ENCODE data around the gene FEN1.

DNA sequence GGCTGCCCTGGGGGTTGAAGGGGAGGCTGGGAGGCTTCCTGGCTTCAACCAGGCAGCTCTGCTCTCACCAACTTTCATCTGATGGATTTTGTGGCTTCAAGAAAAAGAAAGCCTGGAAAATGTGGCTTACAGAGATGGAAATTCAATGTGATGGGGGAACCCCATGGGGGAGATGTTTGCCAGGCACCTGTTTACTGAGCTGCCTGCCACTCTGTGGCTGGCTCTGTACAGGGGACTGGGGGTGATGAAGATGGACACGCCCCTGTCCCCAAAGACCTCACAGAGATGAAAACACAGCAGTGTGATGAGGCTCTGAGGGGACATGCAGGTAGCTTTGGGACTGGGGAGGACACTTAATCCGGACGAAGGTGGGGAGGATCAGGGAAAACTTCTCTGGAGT is 10.4 kb upstream of the FEN1 start:
- TF ChIP-seq ZNF589 (CRISPR knock-in tag; conservative IDR thresholded peaks at IDR 0.05) (no peak), CEBPB (IDR thresholded peaks at IDR 0.05; ENCODE audit: borderline replicate concordance, low read depth, low read length) (no peak), FOXJ3 (CRISPR knock-in tag; IDR thresholded peaks at IDR 0.05; ENCODE audit: borderline replicate concordance) (no peak), EZH2 (conservative IDR thresholded peaks at IDR 0.05; ENCODE audit: low read depth, low read length) (no peak), REL (CRISPR knock-in tag; conservative IDR thresholded peaks at IDR 0.05) (no peak), KMT2B (CRISPR knock-in tag; IDR thresholded peaks at IDR 0.05) (no peak), ZNF549 (CRISPR knock-in tag; IDR thresholded peaks at IDR 0.05) (no peak)
- TF ChIP-seq, protein P1, sequence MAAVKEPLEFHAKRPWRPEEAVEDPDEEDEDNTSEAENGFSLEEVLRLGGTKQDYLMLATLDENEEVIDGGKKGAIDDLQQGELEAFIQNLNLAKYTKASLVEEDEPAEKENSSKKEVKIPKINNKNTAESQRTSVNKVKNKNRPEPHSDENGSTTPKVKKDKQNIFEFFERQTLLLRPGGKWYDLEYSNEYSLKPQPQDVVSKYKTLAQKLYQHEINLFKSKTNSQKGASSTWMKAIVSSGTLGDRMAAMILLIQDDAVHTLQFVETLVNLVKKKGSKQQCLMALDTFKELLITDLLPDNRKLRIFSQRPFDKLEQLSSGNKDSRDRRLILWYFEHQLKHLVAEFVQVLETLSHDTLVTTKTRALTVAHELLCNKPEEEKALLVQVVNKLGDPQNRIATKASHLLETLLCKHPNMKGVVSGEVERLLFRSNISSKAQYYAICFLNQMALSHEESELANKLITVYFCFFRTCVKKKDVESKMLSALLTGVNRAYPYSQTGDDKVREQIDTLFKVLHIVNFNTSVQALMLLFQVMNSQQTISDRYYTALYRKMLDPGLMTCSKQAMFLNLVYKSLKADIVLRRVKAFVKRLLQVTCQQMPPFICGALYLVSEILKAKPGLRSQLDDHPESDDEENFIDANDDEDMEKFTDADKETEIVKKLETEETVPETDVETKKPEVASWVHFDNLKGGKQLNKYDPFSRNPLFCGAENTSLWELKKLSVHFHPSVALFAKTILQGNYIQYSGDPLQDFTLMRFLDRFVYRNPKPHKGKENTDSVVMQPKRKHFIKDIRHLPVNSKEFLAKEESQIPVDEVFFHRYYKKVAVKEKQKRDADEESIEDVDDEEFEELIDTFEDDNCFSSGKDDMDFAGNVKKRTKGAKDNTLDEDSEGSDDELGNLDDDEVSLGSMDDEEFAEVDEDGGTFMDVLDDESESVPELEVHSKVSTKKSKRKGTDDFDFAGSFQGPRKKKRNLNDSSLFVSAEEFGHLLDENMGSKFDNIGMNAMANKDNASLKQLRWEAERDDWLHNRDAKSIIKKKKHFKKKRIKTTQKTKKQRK (IDR thresholded peaks at IDR 0.05; ENCODE audit: low read length) = no peak
- TF ChIP-seq, protein P2, sequence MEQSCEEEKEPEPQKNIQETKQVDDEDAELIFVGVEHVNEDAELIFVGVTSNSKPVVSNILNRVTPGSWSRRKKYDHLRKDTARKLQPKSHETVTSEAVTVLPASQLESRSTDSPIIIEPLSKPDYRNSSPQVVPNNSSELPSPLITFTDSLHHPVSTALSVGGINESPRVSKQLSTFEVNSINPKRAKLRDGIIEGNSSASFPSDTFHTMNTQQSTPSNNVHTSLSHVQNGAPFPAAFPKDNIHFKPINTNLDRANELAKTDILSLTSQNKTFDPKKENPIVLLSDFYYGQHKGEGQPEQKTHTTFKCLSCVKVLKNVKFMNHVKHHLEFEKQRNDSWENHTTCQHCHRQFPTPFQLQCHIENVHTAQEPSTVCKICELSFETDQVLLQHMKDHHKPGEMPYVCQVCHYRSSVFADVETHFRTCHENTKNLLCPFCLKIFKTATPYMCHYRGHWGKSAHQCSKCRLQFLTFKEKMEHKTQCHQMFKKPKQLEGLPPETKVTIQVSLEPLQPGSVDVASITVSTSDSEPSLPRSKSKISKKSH (CRISPR knock-in tag; IDR thresholded peaks at IDR 0.05; ENCODE audit: borderline replicate concordance) = no peak
- TF ChIP-seq, protein P3, sequence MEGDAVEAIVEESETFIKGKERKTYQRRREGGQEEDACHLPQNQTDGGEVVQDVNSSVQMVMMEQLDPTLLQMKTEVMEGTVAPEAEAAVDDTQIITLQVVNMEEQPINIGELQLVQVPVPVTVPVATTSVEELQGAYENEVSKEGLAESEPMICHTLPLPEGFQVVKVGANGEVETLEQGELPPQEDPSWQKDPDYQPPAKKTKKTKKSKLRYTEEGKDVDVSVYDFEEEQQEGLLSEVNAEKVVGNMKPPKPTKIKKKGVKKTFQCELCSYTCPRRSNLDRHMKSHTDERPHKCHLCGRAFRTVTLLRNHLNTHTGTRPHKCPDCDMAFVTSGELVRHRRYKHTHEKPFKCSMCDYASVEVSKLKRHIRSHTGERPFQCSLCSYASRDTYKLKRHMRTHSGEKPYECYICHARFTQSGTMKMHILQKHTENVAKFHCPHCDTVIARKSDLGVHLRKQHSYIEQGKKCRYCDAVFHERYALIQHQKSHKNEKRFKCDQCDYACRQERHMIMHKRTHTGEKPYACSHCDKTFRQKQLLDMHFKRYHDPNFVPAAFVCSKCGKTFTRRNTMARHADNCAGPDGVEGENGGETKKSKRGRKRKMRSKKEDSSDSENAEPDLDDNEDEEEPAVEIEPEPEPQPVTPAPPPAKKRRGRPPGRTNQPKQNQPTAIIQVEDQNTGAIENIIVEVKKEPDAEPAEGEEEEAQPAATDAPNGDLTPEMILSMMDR (CRISPR knock-in tag; IDR thresholded peaks at IDR 0.05) = no peak
